SK-N-SH (cell line): ENCODE measurements around the gene PIEZO2.
"Not testable (repeated sequence)": the region's sequence is repeated elsewhere in the genome, so short reads cannot be mapped to it uniquely, and the experiment has no call there.

Experiments
- CHD2 ChIP-seq: fragments of 150-350 bp; IDR thresholded peaks from 2 replicates; pipeline ENCODE4 v1.6.1; 2018; ENCODE audit warnings: low read length; ENCODE audit not compliant: partially characterized antibody
- ELF1 ChIP-seq: IDR thresholded peaks from 2 replicates; pipeline ENCODE4 v1.4.0; 2012
- EZH2phosphoT487 ChIP-seq: fragments of 200-600 bp; sonication (generic); IDR thresholded peaks from 2 replicates; pipeline ENCODE4 v1.6.1; 2017; ENCODE audit warnings: low read depth, mixed run types, mild to moderate bottlenecking, antibody characterized with exemption, moderate library complexity, borderline replicate concordance
- JUND ChIP-seq: IDR thresholded peaks from 2 replicates; pipeline ENCODE4 v1.4.0; 2012
- MXI1 ChIP-seq: IDR thresholded peaks from 2 replicates; pipeline ENCODE4 v1.6.1; 2012; ENCODE audit warnings: mild to moderate bottlenecking, low read depth, low read length, improper control_type of control experiment
- RAD21 ChIP-seq: IDR thresholded peaks from 2 replicates; pipeline ENCODE4 v1.6.1; 2012; ENCODE audit warnings: mild to moderate bottlenecking, low read length
- RFX5 ChIP-seq: IDR thresholded peaks from 2 replicates; pipeline ENCODE4 v1.6.1; 2012; ENCODE audit warnings: mild to moderate bottlenecking, improper control_type of control experiment, low read length
- SIN3A ChIP-seq: IDR thresholded peaks from 2 replicates; pipeline ENCODE4 v1.6.1; 2012; ENCODE audit warnings: low read depth, mild to moderate bottlenecking, low read length, moderate library complexity, borderline replicate concordance
- TAF1 ChIP-seq: IDR thresholded peaks from 2 replicates; pipeline ENCODE4 v1.6.1; 2012; ENCODE audit warnings: low read depth, mild to moderate bottlenecking, low read length, moderate library complexity, borderline replicate concordance
- YY1 ChIP-seq: IDR thresholded peaks from 2 replicates; pipeline ENCODE4 v1.4.0; 2012; ENCODE audit warnings: low read depth, mild to moderate bottlenecking
- TF ChIP-seq, protein P1 (sequence below): fragments of 200-600 bp; sonication (generic); IDR thresholded peaks from 2 replicates; pipeline ENCODE4 v1.6.1; 2017; ENCODE audit warnings: antibody characterized with exemption, mild to moderate bottlenecking, moderate library complexity
- TF ChIP-seq, protein P2 (sequence below): fragments of 150-350 bp; IDR thresholded peaks from 2 replicates; pipeline ENCODE4 v1.6.1; 2016; ENCODE audit warnings: mild to moderate bottlenecking, low read depth, low read length
- TF ChIP-seq, protein P3 (sequence below): IDR thresholded peaks from 2 replicates; pipeline ENCODE4 v1.6.1; 2012; ENCODE audit warnings: mild to moderate bottlenecking, low read depth, low read length, moderate library complexity
- TF ChIP-seq, protein P4 (sequence below): IDR thresholded peaks from 2 replicates; pipeline ENCODE4 v1.4.0; 2012; ENCODE audit warnings: low read depth, borderline replicate concordance

DNA sequence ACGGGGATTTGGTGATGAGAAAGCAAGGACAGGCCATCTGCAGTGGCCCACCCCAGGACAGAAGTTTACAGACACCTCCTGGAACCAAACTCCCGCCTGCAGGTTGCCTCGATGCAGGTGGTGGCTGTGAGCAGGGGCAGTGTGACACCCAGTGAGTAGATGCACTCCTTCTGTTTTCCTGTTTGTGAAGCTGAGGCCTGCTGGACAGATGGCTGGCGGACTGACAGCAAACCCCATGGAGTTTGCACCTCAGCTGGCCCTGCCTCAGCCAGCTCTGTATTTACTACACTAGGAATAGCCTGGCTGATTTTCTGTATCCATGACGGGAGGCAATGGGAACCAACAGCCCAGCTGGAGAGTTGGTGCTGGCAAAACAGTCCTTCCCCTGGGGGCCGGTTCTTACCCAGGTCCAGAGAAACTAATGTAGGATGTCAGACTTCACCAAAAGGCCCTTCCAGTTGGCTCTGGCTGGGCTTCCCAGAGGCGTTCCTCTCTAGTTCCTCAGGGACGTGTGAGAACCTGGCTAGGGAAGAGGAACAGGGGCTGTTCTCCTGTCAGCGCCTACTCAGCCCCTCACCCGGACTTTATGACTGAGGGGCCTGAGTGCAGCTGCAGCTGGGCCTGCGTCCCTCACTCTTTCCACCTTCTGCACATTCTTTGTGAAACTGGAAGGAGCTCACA lies 511.4 kb downstream of the PIEZO2 start:
- TF ChIP-seq, protein P1, sequence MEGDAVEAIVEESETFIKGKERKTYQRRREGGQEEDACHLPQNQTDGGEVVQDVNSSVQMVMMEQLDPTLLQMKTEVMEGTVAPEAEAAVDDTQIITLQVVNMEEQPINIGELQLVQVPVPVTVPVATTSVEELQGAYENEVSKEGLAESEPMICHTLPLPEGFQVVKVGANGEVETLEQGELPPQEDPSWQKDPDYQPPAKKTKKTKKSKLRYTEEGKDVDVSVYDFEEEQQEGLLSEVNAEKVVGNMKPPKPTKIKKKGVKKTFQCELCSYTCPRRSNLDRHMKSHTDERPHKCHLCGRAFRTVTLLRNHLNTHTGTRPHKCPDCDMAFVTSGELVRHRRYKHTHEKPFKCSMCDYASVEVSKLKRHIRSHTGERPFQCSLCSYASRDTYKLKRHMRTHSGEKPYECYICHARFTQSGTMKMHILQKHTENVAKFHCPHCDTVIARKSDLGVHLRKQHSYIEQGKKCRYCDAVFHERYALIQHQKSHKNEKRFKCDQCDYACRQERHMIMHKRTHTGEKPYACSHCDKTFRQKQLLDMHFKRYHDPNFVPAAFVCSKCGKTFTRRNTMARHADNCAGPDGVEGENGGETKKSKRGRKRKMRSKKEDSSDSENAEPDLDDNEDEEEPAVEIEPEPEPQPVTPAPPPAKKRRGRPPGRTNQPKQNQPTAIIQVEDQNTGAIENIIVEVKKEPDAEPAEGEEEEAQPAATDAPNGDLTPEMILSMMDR, result not testable (repeated sequence)
- TF ChIP-seq JUND, YY1, CHD2, MXI1, TAF1, SIN3A, RFX5, EZH2phosphoT487, ELF1, RAD21: not testable (repeated sequence)
- TF ChIP-seq, protein P2, sequence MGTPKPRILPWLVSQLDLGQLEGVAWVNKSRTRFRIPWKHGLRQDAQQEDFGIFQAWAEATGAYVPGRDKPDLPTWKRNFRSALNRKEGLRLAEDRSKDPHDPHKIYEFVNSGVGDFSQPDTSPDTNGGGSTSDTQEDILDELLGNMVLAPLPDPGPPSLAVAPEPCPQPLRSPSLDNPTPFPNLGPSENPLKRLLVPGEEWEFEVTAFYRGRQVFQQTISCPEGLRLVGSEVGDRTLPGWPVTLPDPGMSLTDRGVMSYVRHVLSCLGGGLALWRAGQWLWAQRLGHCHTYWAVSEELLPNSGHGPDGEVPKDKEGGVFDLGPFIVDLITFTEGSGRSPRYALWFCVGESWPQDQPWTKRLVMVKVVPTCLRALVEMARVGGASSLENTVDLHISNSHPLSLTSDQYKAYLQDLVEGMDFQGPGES, result not testable (repeated sequence)
- TF ChIP-seq, protein P3, sequence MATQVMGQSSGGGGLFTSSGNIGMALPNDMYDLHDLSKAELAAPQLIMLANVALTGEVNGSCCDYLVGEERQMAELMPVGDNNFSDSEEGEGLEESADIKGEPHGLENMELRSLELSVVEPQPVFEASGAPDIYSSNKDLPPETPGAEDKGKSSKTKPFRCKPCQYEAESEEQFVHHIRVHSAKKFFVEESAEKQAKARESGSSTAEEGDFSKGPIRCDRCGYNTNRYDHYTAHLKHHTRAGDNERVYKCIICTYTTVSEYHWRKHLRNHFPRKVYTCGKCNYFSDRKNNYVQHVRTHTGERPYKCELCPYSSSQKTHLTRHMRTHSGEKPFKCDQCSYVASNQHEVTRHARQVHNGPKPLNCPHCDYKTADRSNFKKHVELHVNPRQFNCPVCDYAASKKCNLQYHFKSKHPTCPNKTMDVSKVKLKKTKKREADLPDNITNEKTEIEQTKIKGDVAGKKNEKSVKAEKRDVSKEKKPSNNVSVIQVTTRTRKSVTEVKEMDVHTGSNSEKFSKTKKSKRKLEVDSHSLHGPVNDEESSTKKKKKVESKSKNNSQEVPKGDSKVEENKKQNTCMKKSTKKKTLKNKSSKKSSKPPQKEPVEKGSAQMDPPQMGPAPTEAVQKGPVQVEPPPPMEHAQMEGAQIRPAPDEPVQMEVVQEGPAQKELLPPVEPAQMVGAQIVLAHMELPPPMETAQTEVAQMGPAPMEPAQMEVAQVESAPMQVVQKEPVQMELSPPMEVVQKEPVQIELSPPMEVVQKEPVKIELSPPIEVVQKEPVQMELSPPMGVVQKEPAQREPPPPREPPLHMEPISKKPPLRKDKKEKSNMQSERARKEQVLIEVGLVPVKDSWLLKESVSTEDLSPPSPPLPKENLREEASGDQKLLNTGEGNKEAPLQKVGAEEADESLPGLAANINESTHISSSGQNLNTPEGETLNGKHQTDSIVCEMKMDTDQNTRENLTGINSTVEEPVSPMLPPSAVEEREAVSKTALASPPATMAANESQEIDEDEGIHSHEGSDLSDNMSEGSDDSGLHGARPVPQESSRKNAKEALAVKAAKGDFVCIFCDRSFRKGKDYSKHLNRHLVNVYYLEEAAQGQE, result not testable (repeated sequence)
- TF ChIP-seq, protein P4, sequence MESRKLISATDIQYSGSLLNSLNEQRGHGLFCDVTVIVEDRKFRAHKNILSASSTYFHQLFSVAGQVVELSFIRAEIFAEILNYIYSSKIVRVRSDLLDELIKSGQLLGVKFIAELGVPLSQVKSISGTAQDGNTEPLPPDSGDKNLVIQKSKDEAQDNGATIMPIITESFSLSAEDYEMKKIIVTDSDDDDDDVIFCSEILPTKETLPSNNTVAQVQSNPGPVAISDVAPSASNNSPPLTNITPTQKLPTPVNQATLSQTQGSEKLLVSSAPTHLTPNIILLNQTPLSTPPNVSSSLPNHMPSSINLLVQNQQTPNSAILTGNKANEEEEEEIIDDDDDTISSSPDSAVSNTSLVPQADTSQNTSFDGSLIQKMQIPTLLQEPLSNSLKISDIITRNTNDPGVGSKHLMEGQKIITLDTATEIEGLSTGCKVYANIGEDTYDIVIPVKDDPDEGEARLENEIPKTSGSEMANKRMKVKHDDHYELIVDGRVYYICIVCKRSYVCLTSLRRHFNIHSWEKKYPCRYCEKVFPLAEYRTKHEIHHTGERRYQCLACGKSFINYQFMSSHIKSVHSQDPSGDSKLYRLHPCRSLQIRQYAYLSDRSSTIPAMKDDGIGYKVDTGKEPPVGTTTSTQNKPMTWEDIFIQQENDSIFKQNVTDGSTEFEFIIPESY, result not testable (repeated sequence)
